HepG2 (cell line): ENCODE measurements around the gene SIGLEC6. TPM values are rescaled to one million over a fixed set of nuclear protein-coding genes. Genes with fewer than 3 reads are reported as not detected.
"Not testable (repeated sequence)": the region's sequence is repeated elsewhere in the genome, so short reads cannot be mapped to it uniquely, and the experiment has no call there.

Experiments
- ATAC-seq: fragments of 200-7000 bp; cut with Tn5 transposase; 3 replicates; pipeline ENCODE4 v1.9.1; 2020; ENCODE audit warnings: mild to moderate bottlenecking, moderate library complexity
- BruUV-seq: library from RNA; stranded (reverse); fragments of 400-500 nt; replicated peaks from 2 replicates; lab custom pipeline; 2021; lab: Mats Ljungman, UMichigan
- CTCF ChIA-PET: fragments of 300-600 bp; formaldehyde crosslinking; extraction: SDS; loops from one replicate; lab custom pipeline; 2021; ENCODE audit warnings: low total read pairs, inconsistent platforms, low intra/inter-chr PET ratio; lab: Yijun Ruan, JAX
- POLR2A ChIA-PET: fragments of 350-600 bp; sonication (Branson Sonifier 250); formaldehyde crosslinking; loops from one replicate; lab custom pipeline; 2020; ENCODE audit warnings: antibody characterized with exemption, inconsistent platforms; lab: Yijun Ruan, JAX
- DNase-seq: peaks from one replicate; pipeline ENCODE4 v3.0.0-alpha.2; 2015; ENCODE audit warnings: low spot score
- FAIRE-seq: peaks from 3 replicates; lab custom pipeline; 2011; peaks lifted over from hg19 to GRCh38; lab: Jason Lieb, UNC
- H2AFZ ChIP-seq: one replicate; pipeline ENCODE4 v1.6.1; 2011; ENCODE audit warnings: low read length, inconsistent platforms
- H3K27ac ChIP-seq: fragments of 300-600 bp; 3 replicates; pipeline ENCODE4 v1.8.0; 2011; ENCODE audit warnings: mixed run types, mild to moderate bottlenecking, mixed read lengths, low read length, inconsistent platforms; ENCODE audit not compliant: insufficient read depth; ENCODE audit errors: extremely low read length
- H3K27me3 ChIP-seq, 2 experiments: fragments of 200-600 bp in 1 of 2; 2 replicates in 1 of 2; 3 replicates in 1 of 2; pipeline versions ENCODE4 v1.6.0 to v1.8.0; 2011; ENCODE audit warnings: low read length in 2 of 2, mild to moderate bottlenecking in 2 of 2, moderate library complexity in 2 of 2, inconsistent platforms in 1 of 2; ENCODE audit not compliant: insufficient read depth in 2 of 2, control insufficient read depth in 1 of 2
- H3K36me3 ChIP-seq, 2 experiments: fragments of 200-600 bp in 1 of 2; replicated peaks in 1 of 2; 2 replicates in 1 of 2; 3 replicates in 1 of 2; pipeline versions ENCODE4 v1.5.1 to v1.8.0; 2011; ENCODE audit warnings: low read length in 2 of 2, inconsistent platforms in 1 of 2; ENCODE audit not compliant: insufficient read depth in 2 of 2, control insufficient read depth in 1 of 2
- H3K4me1 ChIP-seq: 2 replicates; pipeline ENCODE4 v1.5.1; 2012; ENCODE audit warnings: low read length, inconsistent platforms; ENCODE audit not compliant: insufficient read depth
- H3K4me2 ChIP-seq: 2 replicates; pipeline ENCODE4 v1.6.0; 2011; ENCODE audit warnings: low read depth, low read length, inconsistent platforms
- H3K4me3 ChIP-seq, 3 experiments: fragments of 200-600 bp in 1 of 3; sonication (generic), shearing (Covaris generic) in 1 of 3; replicated peaks in 1 of 3; 2 replicates each; pipeline ENCODE4 v1.5.1; 2011 to 2016; ENCODE audit warnings: low read length in 3 of 3, inconsistent platforms in 2 of 3, low read depth in 2 of 3, mild to moderate bottlenecking in 2 of 3, control low read depth in 1 of 3, mixed read lengths in 1 of 3; ENCODE audit not compliant: insufficient read depth in 1 of 3
- H3K79me2 ChIP-seq: one replicate; pipeline ENCODE4 v1.6.1; 2011; ENCODE audit warnings: low read length, inconsistent platforms; ENCODE audit not compliant: insufficient read depth
- H3K9ac ChIP-seq: 2 replicates; pipeline ENCODE4 v1.6.0; 2011; ENCODE audit warnings: mild to moderate bottlenecking, low read depth, low read length, inconsistent platforms; ENCODE audit not compliant: insufficient read depth
- H3K9me3 ChIP-seq: 2 replicates; pipeline ENCODE4 v1.5.1; 2012; ENCODE audit warnings: mild to moderate bottlenecking, low read length
- H4K20me1 ChIP-seq: 2 replicates; pipeline ENCODE4 v1.6.0; 2011; ENCODE audit warnings: inconsistent platforms, mild to moderate bottlenecking, low read length, moderate library complexity; ENCODE audit not compliant: insufficient read depth
- KDM2A ChIP-seq: sonication (generic); formaldehyde crosslinking; IDR thresholded peaks from 2 replicates; pipeline ENCODE4 v1.4.0; 2020; ENCODE audit warnings: low read depth, missing genetic modification reagents, borderline replicate concordance
- KDM5B ChIP-seq: sonication (generic); formaldehyde crosslinking; IDR thresholded peaks from 2 replicates; pipeline ENCODE4 v1.4.0; 2020; ENCODE audit warnings: missing genetic modification reagents, mild to moderate bottlenecking, borderline replicate concordance
- MTA1 ChIP-seq: sonication (generic); formaldehyde crosslinking; IDR thresholded peaks from 2 replicates; pipeline ENCODE4 v1.4.0; 2020; ENCODE audit warnings: missing genetic modification reagents, mild to moderate bottlenecking, borderline replicate concordance
- MTF1 ChIP-seq: sonication (generic); formaldehyde crosslinking; IDR thresholded peaks from 2 replicates; pipeline ENCODE4 v1.5.0; 2020; ENCODE audit warnings: missing genetic modification reagents
- SMARCE1 ChIP-seq: fragments of 450-650 bp; IDR thresholded peaks from 2 replicates; pipeline ENCODE4 v1.6.1; 2017; ENCODE audit warnings: borderline replicate concordance
- SP140L ChIP-seq: sonication (generic); formaldehyde crosslinking; IDR thresholded peaks from 2 replicates; pipeline ENCODE4 v1.4.0; 2020; ENCODE audit warnings: missing genetic modification reagents, borderline replicate concordance
- ZFYVE20 ChIP-seq: sonication (generic); formaldehyde crosslinking; IDR thresholded peaks from 2 replicates; pipeline ENCODE4 v1.8.0; 2023; ENCODE audit warnings: low read depth, mild to moderate bottlenecking, moderate library complexity, missing genetic modification reagents, borderline replicate concordance
- ZNF788 ChIP-seq: sonication (generic); formaldehyde crosslinking; IDR thresholded peaks from 2 replicates; pipeline ENCODE4 v1.5.0; 2020; ENCODE audit warnings: mild to moderate bottlenecking, missing genetic modification reagents, borderline replicate concordance
- WGBS: methylation state at CpG from one replicate; pipeline ENCODE4 v1.1.6; 2017; ENCODE audit warnings: low lambda C conversion rate; 5-methylcytosine and 5-hydroxymethylcytosine counted together
- in situ Hi-C: cut with HindIII; loops from 2 replicates; pipeline ENCODE4 v1.10.0; 2017; ENCODE audit warnings: low pct_unique_long_range_greater_than_20kb; ENCODE audit not compliant: extremely low pct_ligation_motif_present
- intact Hi-C: fragments of 100-400 bp; cut with micrococcal nuclease; formaldehyde crosslinking; loops from one replicate; pipeline ENCODE4 v1.10.0; 2022; ENCODE audit not compliant: unreplicated experiment
- polyA plus RNA-seq, 8 experiments: library from polyadenylated mRNA; depleted of rRNA in 3 of 8; stranded (reverse) in 7 of 8; unstranded in 1 of 8; fragments of >200 nt; fragmentation: Illumina TruSeq in 4 of 8; extraction: Trizol in 4 of 8; gene quantifications; 2 replicates each; pipeline versions ENCODE4 v1.2.1 to v1.2.3, GENCODE V29; 2011 to 2016; ENCODE audit warnings: low read depth in 4 of 8, missing spikeins in 1 of 8, mixed read lengths in 1 of 8; ENCODE audit not compliant: insufficient read depth in 1 of 8
- total RNA-seq, 5 experiments: library from RNA; depleted of rRNA; stranded (reverse); fragments of >200 nt; fragmentation: Illumina TruSeq; extraction: Trizol; gene quantifications; 2 replicates each; pipeline ENCODE4 v1.2.3, GENCODE V29; 2016; ENCODE audit warnings: low read depth in 1 of 5
- TF ChIP-seq, protein P1 (sequence below): IDR thresholded peaks from 2 replicates; pipeline ENCODE4 v1.6.1; 2016; ENCODE audit warnings: low read depth, missing genetic modification reagents, missing compliant biosample characterization
- TF ChIP-seq, protein P2 (sequence below): sonication (generic); formaldehyde crosslinking; IDR thresholded peaks from 2 replicates; pipeline ENCODE4 v1.4.0; 2020; ENCODE audit warnings: missing genetic modification reagents

Gene SIGLEC6
- total and polyA plus RNA-seq, 2 of the 13 experiments (the other 11 are each of a cell fraction or from before 2014, with no cell fraction given) = not detected

DNA sequence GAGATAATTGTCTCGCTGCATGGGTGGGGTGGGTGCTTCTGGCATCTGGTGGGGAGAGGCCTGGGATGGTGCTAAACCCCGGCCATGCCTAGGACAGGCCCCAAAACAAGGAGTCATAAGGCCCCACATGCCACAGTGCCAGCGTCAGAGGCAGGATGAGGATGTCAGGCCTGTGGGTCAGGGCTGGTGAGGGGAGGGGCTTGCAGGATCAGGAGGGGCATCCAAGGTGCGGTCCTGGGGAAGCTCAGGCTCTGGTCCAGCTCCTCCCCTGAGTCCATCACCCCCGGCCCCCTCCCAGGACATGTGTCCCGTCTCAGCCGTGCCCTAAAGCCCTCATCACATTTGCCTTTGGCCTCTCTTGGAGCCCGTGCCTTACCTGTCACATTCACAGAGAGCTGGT is 30.5 kb downstream of the SIGLEC6 start:
- H3K79me2 ChIP-seq, H3K27me3 ChIP-seq, POLR2A ChIA-PET, BruUV-seq, intact Hi-C loops, H2AFZ ChIP-seq, H3K9me3 ChIP-seq, in situ Hi-C loops, DNase-seq, H4K20me1 ChIP-seq, H3K9ac ChIP-seq, H3K4me2 ChIP-seq, FAIRE-seq, ATAC-seq, H3K27ac ChIP-seq, CTCF ChIA-PET, H3K36me3 ChIP-seq, H3K4me3 ChIP-seq, H3K4me1 ChIP-seq: not testable (repeated sequence)
- 3% methylated on average over 8 of the region's 8 CpGs for WGBS

DNA sequence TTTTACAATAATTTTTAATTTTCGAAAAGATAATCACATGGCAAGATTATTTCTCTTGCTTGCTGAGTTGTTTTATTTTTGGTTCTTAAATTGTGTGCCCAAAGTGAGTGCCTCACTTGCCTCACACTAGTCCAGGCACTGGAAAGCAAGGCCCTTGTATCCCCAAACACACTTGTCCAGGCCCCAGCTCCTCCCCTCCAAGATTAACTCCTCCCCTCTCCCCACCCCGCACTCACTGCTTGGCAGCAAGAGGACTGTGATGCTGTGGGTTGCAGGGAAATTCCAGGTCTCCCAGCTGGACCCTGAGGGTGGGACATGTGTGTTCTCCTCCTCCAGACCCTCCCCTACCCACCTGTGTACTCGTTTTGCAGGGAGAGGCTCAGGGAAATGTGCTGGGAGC is 33.8 kb downstream of the SIGLEC6 start:
- Histone ChIP-seq H3K9ac (no peak overlapping the region), H3K27me3 (peaks cover 1 to 7% of the 10 kb centered on the region in 2 experiments; a peak in 1 of 5 replicates), H4K20me1 (no peaks in the 10 kb centered on the region), H3K27ac (no peak overlapping the region), H3K36me3 (no peaks in the 10 kb centered on the region), H3K9me3 (no peaks in the 10 kb centered on the region), H2AFZ (no peak overlapping the region), H3K4me2 (no peak overlapping the region), H3K4me1 (no peaks in the 10 kb centered on the region), H3K79me2 (no peaks in the 10 kb centered on the region), H3K4me3 (no peak overlapping the region)
- WGBS = 0% methylated on average over 3 of the region's 3 CpGs
- DNase-seq (no peak), FAIRE-seq (no peak), ATAC-seq (no peak)
- in situ Hi-C loops = no loop called here
- ChIA-PET POLR2A (no interaction called here), CTCF (no interaction called here)
- intact Hi-C loops = no loop called here
- BruUV-seq = no TSS peak
- TF ChIP-seq SP140L (no peak), ZFYVE20 (CRISPR knock-in tag) (no peak), ZNF788 (CRISPR knock-in tag) (no peak), MTF1 (CRISPR knock-in tag) (no peak), KDM2A (CRISPR knock-in tag) (no peak), MTA1 (CRISPR knock-in tag) (no peak), KDM5B (CRISPR knock-in tag) (no peak), SMARCE1 (no peak)
- TF ChIP-seq, protein P1, sequence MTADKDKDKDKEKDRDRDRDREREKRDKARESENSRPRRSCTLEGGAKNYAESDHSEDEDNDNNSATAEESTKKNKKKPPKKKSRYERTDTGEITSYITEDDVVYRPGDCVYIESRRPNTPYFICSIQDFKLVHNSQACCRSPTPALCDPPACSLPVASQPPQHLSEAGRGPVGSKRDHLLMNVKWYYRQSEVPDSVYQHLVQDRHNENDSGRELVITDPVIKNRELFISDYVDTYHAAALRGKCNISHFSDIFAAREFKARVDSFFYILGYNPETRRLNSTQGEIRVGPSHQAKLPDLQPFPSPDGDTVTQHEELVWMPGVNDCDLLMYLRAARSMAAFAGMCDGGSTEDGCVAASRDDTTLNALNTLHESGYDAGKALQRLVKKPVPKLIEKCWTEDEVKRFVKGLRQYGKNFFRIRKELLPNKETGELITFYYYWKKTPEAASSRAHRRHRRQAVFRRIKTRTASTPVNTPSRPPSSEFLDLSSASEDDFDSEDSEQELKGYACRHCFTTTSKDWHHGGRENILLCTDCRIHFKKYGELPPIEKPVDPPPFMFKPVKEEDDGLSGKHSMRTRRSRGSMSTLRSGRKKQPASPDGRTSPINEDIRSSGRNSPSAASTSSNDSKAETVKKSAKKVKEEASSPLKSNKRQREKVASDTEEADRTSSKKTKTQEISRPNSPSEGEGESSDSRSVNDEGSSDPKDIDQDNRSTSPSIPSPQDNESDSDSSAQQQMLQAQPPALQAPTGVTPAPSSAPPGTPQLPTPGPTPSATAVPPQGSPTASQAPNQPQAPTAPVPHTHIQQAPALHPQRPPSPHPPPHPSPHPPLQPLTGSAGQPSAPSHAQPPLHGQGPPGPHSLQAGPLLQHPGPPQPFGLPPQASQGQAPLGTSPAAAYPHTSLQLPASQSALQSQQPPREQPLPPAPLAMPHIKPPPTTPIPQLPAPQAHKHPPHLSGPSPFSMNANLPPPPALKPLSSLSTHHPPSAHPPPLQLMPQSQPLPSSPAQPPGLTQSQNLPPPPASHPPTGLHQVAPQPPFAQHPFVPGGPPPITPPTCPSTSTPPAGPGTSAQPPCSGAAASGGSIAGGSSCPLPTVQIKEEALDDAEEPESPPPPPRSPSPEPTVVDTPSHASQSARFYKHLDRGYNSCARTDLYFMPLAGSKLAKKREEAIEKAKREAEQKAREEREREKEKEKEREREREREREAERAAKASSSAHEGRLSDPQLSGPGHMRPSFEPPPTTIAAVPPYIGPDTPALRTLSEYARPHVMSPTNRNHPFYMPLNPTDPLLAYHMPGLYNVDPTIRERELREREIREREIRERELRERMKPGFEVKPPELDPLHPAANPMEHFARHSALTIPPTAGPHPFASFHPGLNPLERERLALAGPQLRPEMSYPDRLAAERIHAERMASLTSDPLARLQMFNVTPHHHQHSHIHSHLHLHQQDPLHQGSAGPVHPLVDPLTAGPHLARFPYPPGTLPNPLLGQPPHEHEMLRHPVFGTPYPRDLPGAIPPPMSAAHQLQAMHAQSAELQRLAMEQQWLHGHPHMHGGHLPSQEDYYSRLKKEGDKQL = no peak
- TF ChIP-seq, protein P2, sequence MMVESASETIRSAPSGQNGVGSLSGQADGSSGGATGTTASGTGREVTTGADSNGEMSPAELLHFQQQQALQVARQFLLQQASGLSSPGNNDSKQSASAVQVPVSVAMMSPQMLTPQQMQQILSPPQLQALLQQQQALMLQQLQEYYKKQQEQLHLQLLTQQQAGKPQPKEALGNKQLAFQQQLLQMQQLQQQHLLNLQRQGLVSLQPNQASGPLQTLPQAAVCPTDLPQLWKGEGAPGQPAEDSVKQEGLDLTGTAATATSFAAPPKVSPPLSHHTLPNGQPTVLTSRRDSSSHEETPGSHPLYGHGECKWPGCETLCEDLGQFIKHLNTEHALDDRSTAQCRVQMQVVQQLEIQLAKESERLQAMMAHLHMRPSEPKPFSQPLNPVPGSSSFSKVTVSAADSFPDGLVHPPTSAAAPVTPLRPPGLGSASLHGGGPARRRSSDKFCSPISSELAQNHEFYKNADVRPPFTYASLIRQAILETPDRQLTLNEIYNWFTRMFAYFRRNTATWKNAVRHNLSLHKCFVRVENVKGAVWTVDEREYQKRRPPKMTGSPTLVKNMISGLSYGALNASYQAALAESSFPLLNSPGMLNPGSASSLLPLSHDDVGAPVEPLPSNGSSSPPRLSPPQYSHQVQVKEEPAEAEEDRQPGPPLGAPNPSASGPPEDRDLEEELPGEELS (CRISPR knock-in tag) = no peak
